ENCODE measurements around the gene TMEM254. TPM values are rescaled to one million over a fixed set of nuclear protein-coding genes. Genes with fewer than 3 reads are reported as not detected.
"Not testable (repeated sequence)": the region's sequence is repeated elsewhere in the genome, so short reads cannot be mapped to it uniquely, and the experiment has no call there.

The TMEM254 gene
- polyA plus RNA-seq, 3 donors from 2014 or later: 18.2 to 24.5 (median 22.7) TPM

DNA sequence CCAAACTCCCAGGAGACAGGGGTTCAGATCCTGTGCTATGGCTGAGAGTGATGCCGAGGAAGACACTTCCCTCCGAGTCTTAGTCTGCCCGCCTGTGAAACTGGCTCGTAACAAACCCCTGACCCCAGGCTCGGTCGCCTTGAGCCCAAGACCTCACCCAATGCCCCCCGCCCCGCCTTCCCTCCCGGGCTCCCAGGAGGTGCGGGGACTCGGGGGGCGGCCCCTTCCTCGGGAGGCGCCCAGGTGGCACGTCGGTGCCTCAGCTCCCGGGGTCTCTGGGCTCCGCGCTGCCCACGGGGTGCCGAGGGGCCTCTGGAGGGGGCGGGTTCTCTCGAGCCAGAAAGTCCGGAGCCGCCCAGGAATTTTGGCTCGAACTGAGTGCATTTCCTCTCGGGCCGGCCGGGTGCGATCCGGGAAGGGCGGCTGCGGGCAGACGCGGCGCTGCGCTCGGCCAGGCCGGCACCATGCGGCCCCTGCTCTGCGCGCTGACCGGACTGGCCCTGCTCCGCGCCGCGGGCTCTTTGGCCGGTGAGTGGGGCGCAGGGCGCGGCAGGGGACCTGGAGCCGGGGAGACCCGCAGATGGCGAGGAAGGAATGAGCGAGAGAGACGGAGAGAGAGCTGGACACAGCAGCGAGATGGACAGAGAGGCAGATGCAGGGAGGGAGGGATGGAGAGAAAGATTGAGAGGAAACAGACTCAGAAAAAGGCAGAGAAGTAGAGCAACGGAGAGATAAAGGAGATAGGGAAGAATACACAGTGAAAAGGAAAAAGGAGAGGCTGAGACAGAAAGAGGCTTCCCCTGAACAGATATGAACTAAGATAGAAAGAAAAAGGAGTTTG is 54.1 kb downstream of the TMEM254 start, which contains the start of gene PLAC9:
Gene PLAC9, plus strand, starts transcription at position 432 of the 841 bp plus-strand sequence. Its CDS starts 33 bp downstream, at position 465.
- Mint-ChIP-seq H3K4me1 (no peaks in the 10 kb centered on the region), H3K27me3 (ENCODE audit: low read depth in 3 of 3) (peaks cover 2 to 23% (median 5%) of the 10 kb centered on the region in 3 donors), H3K27ac (peak within 1 kb of the TSS in 1 of 6 donors; percentile 62), H3K9me3 (no peaks in the 10 kb centered on the region), H3K36me3 (peaks cover 0 to 4% (median 0%) of the 10 kb centered on the region in 3 donors), H3K4me3 (no peak within 1 kb of the TSS)
- DNase-seq: no peak

DNA sequence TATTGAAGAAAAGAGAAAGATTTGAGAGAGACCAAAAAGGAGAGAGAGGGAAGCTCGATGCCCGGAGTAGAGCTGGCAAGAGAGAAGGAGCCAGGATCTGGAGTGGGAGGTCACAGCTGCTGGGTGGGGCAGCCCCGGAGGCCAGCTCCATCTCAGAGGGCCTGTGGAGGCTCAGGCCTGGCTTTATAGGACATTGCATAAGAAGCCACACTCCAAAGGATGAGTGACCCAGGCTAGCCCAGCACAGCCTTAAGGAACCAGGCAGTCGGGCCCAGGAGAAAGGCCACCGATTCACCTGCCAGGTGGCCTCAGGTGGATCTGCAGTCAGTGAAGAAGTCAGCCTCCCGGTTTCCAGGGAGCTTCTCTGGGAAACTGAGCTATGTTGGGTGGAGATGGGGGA is 54.7 kb downstream of the TMEM254 start:
- H3K4me1 Mint-ChIP-seq: no peaks in the 10 kb centered on the region
- no peak for DNase-seq
- H3K27me3 Mint-ChIP-seq (ENCODE audit: low read depth in 3 of 3): peaks cover 2 to 25% (median 7%) of the 10 kb centered on the region in 3 donors
- no peak overlapping the region for H3K4me3 Mint-ChIP-seq
- H3K9me3 Mint-ChIP-seq: no peaks in the 10 kb centered on the region
- H3K27ac Mint-ChIP-seq: no peak overlapping the region
- H3K36me3 Mint-ChIP-seq: peaks cover 0 to 4% (median 3%) of the 10 kb centered on the region in 3 donors

DNA sequence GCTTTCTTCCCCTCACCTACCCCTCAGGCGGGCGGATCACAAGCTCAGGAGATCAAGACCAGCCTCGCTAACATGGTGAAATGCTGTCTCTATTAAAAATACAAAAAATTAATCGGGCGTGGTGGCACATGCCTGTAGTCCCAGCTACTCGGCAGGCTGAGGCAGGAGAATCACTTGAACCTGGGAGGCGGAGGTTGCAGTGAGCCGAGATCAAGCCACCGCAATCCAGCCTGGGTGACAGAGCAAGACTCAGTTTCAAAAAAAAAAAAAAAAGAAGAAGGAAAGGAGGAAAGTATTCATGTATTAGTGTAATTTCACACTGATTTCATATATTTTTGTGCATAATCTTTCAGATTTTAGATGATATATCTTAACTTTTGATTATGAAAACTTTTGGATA is 55.2 kb downstream of the TMEM254 start:
- H3K9me3 Mint-ChIP-seq, H3K27ac Mint-ChIP-seq, H3K4me3 Mint-ChIP-seq, DNase-seq, H3K36me3 Mint-ChIP-seq, H3K4me1 Mint-ChIP-seq: not testable (repeated sequence)
- peaks cover 2 to 25% (median 7%) of the 10 kb centered on the region in 3 donors for H3K27me3 Mint-ChIP-seq (ENCODE audit: low read depth in 3 of 3)

DNA sequence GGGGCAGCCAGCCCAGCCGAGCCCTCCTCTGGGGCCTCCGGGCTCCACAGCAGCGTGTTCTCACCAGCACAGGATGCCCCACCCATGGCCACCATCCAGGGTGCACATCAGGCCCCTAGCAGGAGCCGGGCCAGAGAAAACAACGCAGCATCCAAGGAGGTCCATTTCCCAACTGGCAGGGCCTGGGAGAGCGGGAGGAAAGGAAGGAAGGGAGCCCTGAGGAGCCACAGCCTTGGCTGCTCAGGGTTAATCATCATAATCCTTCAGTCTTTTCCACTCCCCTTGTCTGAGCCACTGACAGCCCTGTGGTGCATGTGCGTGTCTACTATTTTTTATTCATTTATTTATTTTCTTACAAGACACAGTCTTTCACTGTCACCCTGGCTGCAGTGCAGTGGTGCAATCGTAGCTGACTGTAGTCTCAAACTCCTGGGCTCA is 57.7 kb downstream of the TMEM254 start:
- peaks cover 5 to 35% (median 9%) of the 10 kb centered on the region in 3 donors for H3K27me3 Mint-ChIP-seq (ENCODE audit: low read depth in 3 of 3)

DNA sequence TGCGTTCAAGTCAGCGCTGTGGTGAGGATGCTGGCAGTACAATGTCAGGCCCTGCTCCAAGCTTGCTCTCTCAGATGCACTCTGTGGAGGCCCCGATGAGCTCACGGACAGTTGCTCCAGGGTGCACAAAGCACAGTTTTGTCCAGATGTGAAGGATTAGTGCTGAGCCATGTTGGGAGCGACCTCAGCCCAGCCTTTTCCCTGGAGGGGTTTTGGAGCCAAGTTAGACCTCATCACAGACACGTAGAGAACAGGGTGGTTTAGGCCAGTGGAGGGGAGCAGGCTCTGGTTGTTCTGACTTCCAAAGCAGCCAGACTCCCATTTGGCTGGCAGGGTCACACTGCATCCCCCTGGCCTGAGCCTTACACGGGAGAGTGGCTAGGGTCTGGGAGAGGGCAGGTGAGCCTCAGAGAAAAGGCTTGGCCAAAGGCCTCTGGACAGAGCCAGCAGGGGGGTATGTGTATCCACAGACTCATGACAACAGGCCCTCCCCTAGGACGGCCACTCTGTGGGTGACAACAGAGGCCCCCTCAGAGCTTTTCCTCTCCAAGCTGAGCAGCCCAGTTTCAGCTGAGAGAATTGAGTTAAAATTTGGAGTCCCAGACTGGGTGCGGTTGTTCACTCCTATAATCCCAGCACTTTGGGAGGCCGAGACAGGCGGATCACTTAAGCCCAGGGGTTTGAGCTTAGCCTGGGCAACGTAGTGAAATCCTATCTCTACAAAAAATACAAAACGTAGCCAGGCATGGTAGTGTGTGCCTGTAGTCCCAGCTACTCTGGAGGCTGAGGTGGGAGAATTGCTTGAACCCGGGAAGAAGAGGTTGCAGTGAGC is 58.8 kb downstream of the TMEM254 start:
- H3K9me3 Mint-ChIP-seq: no peaks in the 10 kb centered on the region
- H3K4me3 Mint-ChIP-seq: no peak overlapping the region
- peaks cover 5 to 33% (median 9%) of the 10 kb centered on the region in 3 donors for H3K27me3 Mint-ChIP-seq (ENCODE audit: low read depth in 3 of 3)
- no peaks in the 10 kb centered on the region for H3K4me1 Mint-ChIP-seq
- no peak for DNase-seq
- H3K27ac Mint-ChIP-seq: no peak overlapping the region
- H3K36me3 Mint-ChIP-seq: peaks cover 0 to 4% (median 3%) of the 10 kb centered on the region in 3 donors

More for the DNA sequence above, 57.7 kb downstream of the TMEM254 start:
- no peak overlapping the region for H3K4me3 Mint-ChIP-seq
- no peaks in the 10 kb centered on the region for H3K9me3 Mint-ChIP-seq
- no peak for DNase-seq
- no peak overlapping the region for H3K27ac Mint-ChIP-seq
- no peaks in the 10 kb centered on the region for H3K4me1 Mint-ChIP-seq
- H3K36me3 Mint-ChIP-seq: peaks cover 0 to 4% (median 3%) of the 10 kb centered on the region in 3 donors

DNA sequence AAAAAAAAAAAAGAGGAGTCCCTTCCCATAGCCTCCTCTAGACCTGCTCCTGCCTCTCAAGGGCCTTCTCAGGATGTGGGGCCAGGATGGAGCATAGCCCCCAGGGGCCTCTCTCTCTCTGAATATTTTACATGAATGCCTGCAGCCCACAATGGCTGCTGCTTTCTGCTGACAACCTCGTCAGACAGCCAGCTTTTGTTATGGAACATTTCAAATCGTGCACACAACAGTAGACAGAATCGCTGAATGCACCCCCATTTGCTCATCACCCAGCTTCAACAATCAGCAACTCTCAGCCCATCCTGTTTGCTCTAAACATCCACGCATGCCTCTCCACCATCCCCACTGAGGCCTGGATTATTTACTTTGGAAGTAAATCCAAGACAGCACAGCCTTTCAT is 59.5 kb downstream of the TMEM254 start:
- Mint-ChIP-seq H3K4me1 (no peaks in the 10 kb centered on the region), H3K9me3 (no peaks in the 10 kb centered on the region), H3K27ac (no peak overlapping the region), H3K36me3 (peaks cover 0 to 3% (median 3%) of the 10 kb centered on the region in 3 donors), H3K27me3 (ENCODE audit: low read depth in 3 of 3) (peaks cover 5 to 32% (median 8%) of the 10 kb centered on the region in 3 donors), H3K4me3 (no peak overlapping the region)
- DNase-seq: no peak

DNA sequence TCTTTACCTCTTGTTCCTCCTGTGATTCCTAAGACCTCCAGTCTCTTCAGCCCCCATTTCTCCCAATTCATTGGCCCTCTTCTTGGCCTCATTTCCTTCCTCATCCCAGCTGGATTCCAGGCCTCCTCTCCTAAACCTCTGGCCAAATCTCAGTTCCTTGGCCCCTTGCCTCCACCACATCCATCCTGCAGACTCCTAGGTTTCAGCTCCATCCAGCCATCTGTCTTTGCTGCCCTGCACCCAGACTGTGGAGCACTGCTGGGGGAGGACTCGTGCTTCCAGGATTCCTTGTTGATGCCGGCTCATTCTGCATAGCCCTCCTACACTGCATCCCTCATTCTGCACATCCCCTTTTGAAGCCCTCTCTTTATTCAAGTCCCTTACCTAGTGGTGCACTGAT is 60.8 kb downstream of the TMEM254 start:
- peaks cover 7 to 9% of the 10 kb centered on the region in 2 donors for H3K4me1 Mint-ChIP-seq
- peaks cover 6 to 29% (median 7%) of the 10 kb centered on the region in 3 donors for H3K27me3 Mint-ChIP-seq (ENCODE audit: low read depth in 3 of 3)
- peaks cover 0 to 3% (median 0%) of the 10 kb centered on the region in 3 donors for H3K36me3 Mint-ChIP-seq
- H3K27ac Mint-ChIP-seq: no peak overlapping the region
- H3K9me3 Mint-ChIP-seq: no peaks in the 10 kb centered on the region
- H3K4me3 Mint-ChIP-seq: no peak overlapping the region
- DNase-seq: no peak

DNA sequence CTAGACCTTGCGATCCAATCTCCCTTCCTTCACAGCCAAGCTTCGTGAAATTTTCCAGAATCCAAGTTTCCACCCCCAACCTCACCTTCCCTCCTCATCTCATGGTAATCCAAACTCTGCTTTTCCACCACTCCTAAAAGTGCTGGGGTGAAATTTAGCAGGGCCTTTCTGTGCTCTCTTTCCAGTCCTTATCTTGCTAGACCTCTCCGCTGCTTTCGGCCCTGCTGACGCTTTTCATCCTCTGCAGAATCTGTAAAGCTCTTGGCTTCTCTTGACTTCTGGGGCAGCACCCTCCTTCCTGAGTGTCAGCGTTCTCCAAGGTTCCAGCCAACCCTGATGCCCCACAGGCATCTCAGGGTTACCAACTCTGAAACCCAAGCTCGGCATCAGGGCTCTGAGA is 61.8 kb downstream of the TMEM254 start:
- H3K36me3 Mint-ChIP-seq: peaks cover 0 to 3% (median 0%) of the 10 kb centered on the region in 3 donors
- no peak overlapping the region for H3K4me3 Mint-ChIP-seq
- no peak overlapping the region for H3K27ac Mint-ChIP-seq
- DNase-seq: no peak
- H3K4me1 Mint-ChIP-seq: peaks cover 15 to 18% of the 10 kb centered on the region in 2 donors
- no peaks in the 10 kb centered on the region for H3K9me3 Mint-ChIP-seq
- peaks cover 7 to 34% (median 9%) of the 10 kb centered on the region in 3 donors for H3K27me3 Mint-ChIP-seq (ENCODE audit: low read depth in 3 of 3)

DNA sequence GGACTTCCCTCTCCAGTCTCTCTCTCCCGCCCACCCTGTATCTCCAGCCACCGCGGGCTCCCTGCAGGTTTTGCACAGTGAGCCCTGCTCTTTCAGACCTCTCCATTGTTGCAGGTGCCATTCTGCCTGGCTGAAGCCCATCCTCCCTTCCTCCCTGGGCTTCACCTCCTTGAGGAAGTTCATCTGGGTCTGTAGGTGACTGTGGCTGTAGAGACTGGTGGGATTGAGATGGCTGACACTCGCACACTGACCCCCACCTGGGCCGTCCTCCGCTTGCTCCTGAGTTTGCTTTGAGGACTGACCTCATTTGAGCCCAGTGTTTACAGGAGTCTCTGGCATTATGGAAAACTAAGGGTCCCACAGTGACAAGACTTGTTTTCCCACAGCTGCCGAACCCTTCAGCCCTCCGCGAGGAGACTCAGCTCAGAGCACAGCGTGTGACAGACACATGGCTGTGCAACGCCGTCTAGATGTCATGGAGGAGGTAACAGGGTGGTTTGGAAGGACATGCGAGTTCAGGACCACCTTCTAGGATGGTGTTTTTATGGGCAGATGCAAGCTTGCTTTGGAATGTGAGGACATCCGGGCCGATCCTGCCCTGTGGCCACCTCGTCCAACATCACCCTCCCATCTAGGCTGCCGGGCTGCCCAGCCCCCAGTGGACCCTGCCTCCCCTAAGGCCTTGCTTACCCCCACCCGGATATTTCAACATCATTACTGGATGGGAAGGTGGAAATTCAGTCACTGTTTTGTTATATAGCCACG is 63.4 kb downstream of the TMEM254 start:
- Mint-ChIP-seq H3K9me3 (no peaks in the 10 kb centered on the region), H3K4me1 (peaks cover 17 to 25% of the 10 kb centered on the region in 2 donors), H3K4me3 (no peak overlapping the region), H3K27ac (no peak overlapping the region), H3K27me3 (ENCODE audit: low read depth in 3 of 3) (peaks cover 7 to 38% (median 9%) of the 10 kb centered on the region in 3 donors), H3K36me3 (peaks cover 0 to 3% (median 0%) of the 10 kb centered on the region in 3 donors)
- DNase-seq: no peak

Other genes with a start within 250 kb of the TMEM254 start
- gene SFTPD, start 129.6 kb upstream of the TMEM254 start, polyA plus RNA-seq: not detected
- gene PLAC9, start 54.1 kb downstream of the TMEM254 start, polyA plus RNA-seq: not detected
- gene ANXA11, start 126.9 kb downstream of the TMEM254 start, polyA plus RNA-seq: 100 to 1,000 TPM; 136 to 270 (median 181) TPM
- not detected for gene MAT1A, start 211.0 kb downstream of the TMEM254 start, polyA plus RNA-seq